GM12878 (cell line): Measurements from ENCODE around the gene C1orf198. TPM values are rescaled to one million over a fixed set of nuclear protein-coding genes. Genes with fewer than 3 reads are reported as not detected.

Source experiments
- ATAC-seq: fragments of 200-7000 bp; cut with Tn5 transposase; 3 replicates; pipeline ENCODE4 v1.9.1; 2020; ENCODE audit warnings: mild to moderate bottlenecking, moderate library complexity
- BruUV-seq: library from RNA; stranded (reverse); fragments of 400-500 nt; replicated peaks from 2 replicates; lab custom pipeline; 2021; lab: Mats Ljungman, UMichigan
- CTCF ChIA-PET: fragments of 300-600 bp; sonication (Branson Sonifier 250); formaldehyde crosslinking; extraction: SDS; loops from one replicate; lab custom pipeline; 2021; ENCODE audit warnings: inconsistent platforms; lab: Yijun Ruan, JAX
- POLR2A ChIA-PET: fragments of 350-600 bp; formaldehyde crosslinking; extraction: SDS; loops from one replicate; lab custom pipeline; 2021; ENCODE audit warnings: inconsistent platforms; lab: Charles Lee
- RAD21 ChIA-PET: fragments of 300-600 bp; sonication (Branson Sonifier 250); formaldehyde crosslinking; loops from one replicate; lab custom pipeline; 2023; ENCODE audit warnings: antibody characterized with exemption; ENCODE audit not compliant: unreplicated experiment; lab: Charles Lee
- SMC1A ChIA-PET: fragments of 300-600 bp; sonication (Branson Sonifier 250); formaldehyde crosslinking; loops from one replicate; lab custom pipeline; 2023; ENCODE audit not compliant: unreplicated experiment, uncharacterized antibody; lab: Charles Lee
- DNase-seq: peaks from one replicate; pipeline ENCODE4 v3.0.0-alpha.2; 2011; ENCODE audit warnings: low read depth, low spot score
- FAIRE-seq: peaks from 3 replicates; lab custom pipeline; 2011; peaks lifted over from hg19 to GRCh38; lab: Jason Lieb, UNC
- H2AFZ ChIP-seq: 2 replicates; pipeline ENCODE4 v1.6.0; 2011; ENCODE audit warnings: low read depth, low read length, control low read depth; ENCODE audit not compliant: control insufficient read depth
- H3K27ac ChIP-seq: 2 replicates; pipeline ENCODE4 v1.5.1; 2011; ENCODE audit warnings: control low read depth; ENCODE audit not compliant: control insufficient read depth, insufficient read depth
- H3K27me3 ChIP-seq, 2 experiments: replicated peaks in 1 of 2; 2 replicates each; pipeline versions ENCODE4 v1.6.0 to v1.6.1; 2011; ENCODE audit warnings: low read length in 1 of 2; ENCODE audit not compliant: control insufficient read depth in 2 of 2, insufficient read depth in 2 of 2
- H3K36me3 ChIP-seq, 2 experiments: 2 replicates each; pipeline ENCODE4 v1.5.1; 2011; ENCODE audit warnings: low read length in 1 of 2; ENCODE audit not compliant: control insufficient read depth in 2 of 2, insufficient read depth in 2 of 2
- H3K4me1 ChIP-seq: 2 replicates; pipeline ENCODE4 v1.6.1; 2011; ENCODE audit warnings: mild to moderate bottlenecking, low read length, moderate library complexity, mixed read lengths; ENCODE audit not compliant: control insufficient read depth, insufficient read depth
- H3K4me2 ChIP-seq: 2 replicates; pipeline ENCODE4 v1.6.0; 2011; ENCODE audit warnings: control low read depth; ENCODE audit not compliant: control insufficient read depth, insufficient read depth
- H3K4me3 ChIP-seq: fragments of 200-600 bp; sonication (generic); 2 replicates; pipeline ENCODE4 v1.5.1; 2016
- H3K79me2 ChIP-seq: 2 replicates; pipeline ENCODE4 v1.6.0; 2011; ENCODE audit warnings: low read length; ENCODE audit not compliant: control insufficient read depth, insufficient read depth
- H3K9ac ChIP-seq: 2 replicates; pipeline ENCODE4 v1.8.0; 2011; ENCODE audit warnings: low read length, control low read depth, mixed read lengths; ENCODE audit not compliant: control insufficient read depth, insufficient read depth
- H3K9me3 ChIP-seq: replicated peaks from 3 replicates; pipeline ENCODE4 v1.5.1; 2011; ENCODE audit warnings: mild to moderate bottlenecking, low read length; ENCODE audit not compliant: control insufficient read depth, insufficient read depth
- H4K20me1 ChIP-seq: 2 replicates; pipeline ENCODE4 v1.6.0; 2011; ENCODE audit not compliant: control insufficient read depth, insufficient read depth
- EGR1 ChIP-seq, 2 experiments: IDR thresholded peaks; 1 replicate in 1 of 2; 2 replicates in 1 of 2; pipeline ENCODE4 v1.6.1; 2011 to 2012; ENCODE audit warnings: low read depth in 2 of 2, low read length in 2 of 2, borderline replicate concordance in 1 of 2, mild to moderate bottlenecking in 1 of 2, moderate library complexity in 1 of 2
- FOS ChIP-seq: IDR thresholded peaks from 3 replicates; pipeline ENCODE4 v1.6.1; 2011; ENCODE audit warnings: borderline replicate concordance; ENCODE audit not compliant: insufficient read length; ENCODE audit errors: extremely low read depth
- HDGF ChIP-seq: fragments of 450-650 bp; IDR thresholded peaks from 2 replicates; pipeline ENCODE4 v1.6.1; 2016; ENCODE audit warnings: antibody characterized with exemption
- KDM1A ChIP-seq: fragments of 200-600 bp; sonication (generic); IDR thresholded peaks from 2 replicates; pipeline ENCODE4 v1.6.1; 2016; ENCODE audit warnings: borderline replicate concordance
- LARP7 ChIP-seq: fragments of 450-650 bp; IDR thresholded peaks from 2 replicates; pipeline ENCODE4 v1.6.1; 2017; ENCODE audit warnings: mild to moderate bottlenecking
- MXI1 ChIP-seq: fragments of 150-350 bp; IDR thresholded peaks from 2 replicates; pipeline ENCODE4 v1.6.1; 2011; ENCODE audit warnings: low read depth, mild to moderate bottlenecking, inconsistent platforms, low read length, improper control_type of control experiment
- MYC ChIP-seq: IDR thresholded peaks from 2 replicates; pipeline ENCODE4 v1.6.1; 2011; ENCODE audit warnings: mild to moderate bottlenecking, low read length, moderate library complexity, inconsistent platforms; ENCODE audit not compliant: insufficient read depth, insufficient replicate concordance, insufficient read length, severe bottlenecking
- NFYB ChIP-seq: IDR thresholded peaks from 2 replicates; pipeline ENCODE4 v1.6.1; 2011; ENCODE audit warnings: low read depth, mild to moderate bottlenecking, low read length, improper control_type of control experiment, moderate library complexity; ENCODE audit not compliant: insufficient read depth
- RUNX3 ChIP-seq: IDR thresholded peaks from 2 replicates; pipeline ENCODE4 v1.6.1; 2012; ENCODE audit warnings: low read length, inconsistent platforms
- SREBF1 ChIP-seq: IDR thresholded peaks from 2 replicates; pipeline ENCODE4 v1.6.1; 2012; ENCODE audit warnings: mild to moderate bottlenecking, low read length
- SUPT20H ChIP-seq: IDR thresholded peaks from 2 replicates; pipeline ENCODE4 v1.6.1; 2011; ENCODE audit warnings: low read depth, mild to moderate bottlenecking, low read length, moderate library complexity, borderline replicate concordance; ENCODE audit not compliant: control insufficient read depth
- TBL1XR1 ChIP-seq: IDR thresholded peaks from 2 replicates; pipeline ENCODE4 v1.6.1; 2012; ENCODE audit warnings: low read depth, low read length, improper control_type of control experiment
- TCF7 ChIP-seq: IDR thresholded peaks from 2 replicates; pipeline ENCODE4 v1.6.1; 2014; ENCODE audit warnings: antibody characterized with exemption, borderline replicate concordance
- YY1 ChIP-seq: IDR thresholded peaks from 2 replicates; pipeline ENCODE4 v1.6.1; 2011; ENCODE audit warnings: low read depth, mild to moderate bottlenecking, low read length
- ZZZ3 ChIP-seq: IDR thresholded peaks from 2 replicates; pipeline ENCODE4 v1.6.1; 2011; ENCODE audit warnings: low read depth; ENCODE audit not compliant: control insufficient read depth, insufficient read length
- WGBS: methylation state at CpG from one replicate; pipeline ENCODE4 v1.1.6; 2016; ENCODE audit warnings: low lambda C conversion rate; ENCODE audit not compliant: insufficient replicate concordance, insufficient coverage; ENCODE audit errors: missing lambda C conversion rate; 5-methylcytosine and 5-hydroxymethylcytosine counted together
- in situ Hi-C: fragments of 300-500 bp; cut with MboI; formaldehyde crosslinking; loops from 9 replicates; pipeline ENCODE4 v1.14.3; 2018; ENCODE audit warnings: mixed read lengths
- intact Hi-C: fragments of 100-400 bp; cut with micrococcal nuclease; formaldehyde crosslinking; loops from one replicate; pipeline ENCODE4 v1.14.2; 2022; ENCODE audit not compliant: unreplicated experiment
- polyA plus RNA-seq, 11 experiments: library from polyadenylated mRNA; depleted of rRNA in 4 of 11; unstranded in 6 of 11; stranded (reverse) in 5 of 11; fragments of >200 nt; fragmentation: Nextera tagmentation in 4 of 11; fragmentation: Illumina TruSeq in 1 of 11; extraction: Ambion mirVana in 4 of 11; extraction: Trizol in 1 of 11; gene quantifications; 1 replicate in 1 of 11; 2 replicates in 10 of 11; pipeline versions ENCODE4 v1.2.1 to v1.2.3, GENCODE V29; 2011 to 2016; ENCODE audit warnings: inconsistent platforms in 2 of 11, missing spikeins in 2 of 11, low read depth in 1 of 11
- total RNA-seq, 4 experiments: library from RNA; depleted of rRNA in 3 of 4; stranded (reverse); fragments of >200 nt in 3 of 4; fragmentation: Illumina TruSeq in 1 of 4; extraction: Trizol in 1 of 4; gene quantifications; 2 replicates each; pipeline versions ENCODE4 v1.2.1 to v1.2.3, GENCODE V29; 2013 to 2021
- TF ChIP-seq, protein P1 (sequence below): IDR thresholded peaks from 2 replicates; pipeline ENCODE4 v1.6.1; 2011; ENCODE audit warnings: borderline replicate concordance, low read depth, mild to moderate bottlenecking, moderate library complexity, mixed read lengths, low read length; ENCODE audit not compliant: insufficient read depth; ENCODE audit errors: extremely low read length
- TF ChIP-seq, protein P2 (sequence below): fragments of 450-650 bp; IDR thresholded peaks from 2 replicates; pipeline ENCODE4 v1.6.1; 2014; ENCODE audit warnings: mild to moderate bottlenecking
- TF ChIP-seq, protein P3 (sequence below): fragments of 150-350 bp; IDR thresholded peaks from 2 replicates; pipeline ENCODE4 v1.6.1; 2016; ENCODE audit warnings: low read depth, low read length

Gene C1orf198
- total and polyA plus RNA-seq, 10 of the 15 experiments (the other 5 are each of a cell fraction or from before 2014, with no cell fraction given), result 0.16 to 2.8 (median 1.1) TPM

DNA sequence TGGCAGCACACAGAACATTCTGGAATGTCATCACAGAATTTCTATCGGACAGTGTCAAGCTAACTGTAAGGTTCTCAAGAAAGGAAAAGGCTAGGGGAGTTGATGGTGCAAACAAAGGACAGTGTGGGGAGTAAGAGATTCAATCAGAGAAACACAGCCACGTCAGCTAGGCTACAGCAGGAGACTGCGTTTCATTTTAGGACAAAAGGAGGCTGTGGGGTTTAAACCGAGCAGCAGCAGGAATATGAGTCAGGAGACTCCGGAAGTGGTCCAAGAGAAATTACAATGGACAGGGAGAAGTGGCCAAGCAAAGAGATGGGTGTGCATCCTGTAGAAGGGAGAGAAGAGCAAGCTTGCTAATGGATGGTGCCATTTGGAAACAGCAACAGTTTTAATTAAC is 37.4 kb upstream of the C1orf198 start:
- H2AFZ ChIP-seq, result no peak overlapping the region
- ChIA-PET CTCF (interaction anchor here (0.9 kb wide), 1 partner anchor 13 kb away, joined by 3 read pairs; no protein-coding TSS in a partner anchor), SMC1A (interaction anchor here (1.7 kb wide), 1 partner anchor 10 kb away, joined by 3 read pairs; no protein-coding TSS in a partner anchor), RAD21 (no interaction called here), POLR2A (no interaction called here)
- no peak overlapping the region for H3K9ac ChIP-seq
- H4K20me1 ChIP-seq, result no peaks in the 10 kb centered on the region
- H3K36me3 ChIP-seq, result peaks cover 0 to 13% of the 10 kb centered on the region in 2 experiments; a peak in 2 of 4 replicates
- no peaks in the 10 kb centered on the region for H3K4me1 ChIP-seq
- no peak overlapping the region for H3K4me2 ChIP-seq
- H3K9me3 ChIP-seq, result no peaks in the 10 kb centered on the region
- no peaks in the 10 kb centered on the region for H3K27me3 ChIP-seq
- DNase-seq (no peak), ATAC-seq (no peak), FAIRE-seq (no peak)
- BruUV-seq, result no TSS peak
- no peak overlapping the region for H3K4me3 ChIP-seq
- intact Hi-C loops, result no loop called here
- H3K27ac ChIP-seq, result no peak overlapping the region
- 88% methylated on average over 5 of the region's 5 CpGs for WGBS
- no peaks in the 10 kb centered on the region for H3K79me2 ChIP-seq
- TF ChIP-seq, protein P1, sequence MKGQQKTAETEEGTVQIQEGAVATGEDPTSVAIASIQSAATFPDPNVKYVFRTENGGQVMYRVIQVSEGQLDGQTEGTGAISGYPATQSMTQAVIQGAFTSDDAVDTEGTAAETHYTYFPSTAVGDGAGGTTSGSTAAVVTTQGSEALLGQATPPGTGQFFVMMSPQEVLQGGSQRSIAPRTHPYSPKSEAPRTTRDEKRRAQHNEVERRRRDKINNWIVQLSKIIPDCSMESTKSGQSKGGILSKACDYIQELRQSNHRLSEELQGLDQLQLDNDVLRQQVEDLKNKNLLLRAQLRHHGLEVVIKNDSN, result no peak
- TF ChIP-seq ZZZ3, result no peak
- no peak for TF ChIP-seq SREBF1
- no peak for TF ChIP-seq LARP7
- TF ChIP-seq HDGF, result no peak
- TF ChIP-seq KDM1A, result no peak
- TF ChIP-seq SUPT20H, result no peak
- TF ChIP-seq NFYB, result no peak
- no peak for TF ChIP-seq MYC
- TF ChIP-seq, protein P2, sequence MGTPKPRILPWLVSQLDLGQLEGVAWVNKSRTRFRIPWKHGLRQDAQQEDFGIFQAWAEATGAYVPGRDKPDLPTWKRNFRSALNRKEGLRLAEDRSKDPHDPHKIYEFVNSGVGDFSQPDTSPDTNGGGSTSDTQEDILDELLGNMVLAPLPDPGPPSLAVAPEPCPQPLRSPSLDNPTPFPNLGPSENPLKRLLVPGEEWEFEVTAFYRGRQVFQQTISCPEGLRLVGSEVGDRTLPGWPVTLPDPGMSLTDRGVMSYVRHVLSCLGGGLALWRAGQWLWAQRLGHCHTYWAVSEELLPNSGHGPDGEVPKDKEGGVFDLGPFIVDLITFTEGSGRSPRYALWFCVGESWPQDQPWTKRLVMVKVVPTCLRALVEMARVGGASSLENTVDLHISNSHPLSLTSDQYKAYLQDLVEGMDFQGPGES, result no peak
- TF ChIP-seq FOS, result no peak
- no peak for TF ChIP-seq EGR1 (IDR thresholded peaks at IDR 0.05; ENCODE audit: borderline replicate concordance in 1 of 2, low read depth in 2 of 2, low read length in 2 of 2)
- TF ChIP-seq RUNX3, result no peak
- no peak for TF ChIP-seq YY1
- no peak for TF ChIP-seq TCF7
- no peak for TF ChIP-seq TBL1XR1
- no peak for TF ChIP-seq MXI1
- TF ChIP-seq, protein P3, sequence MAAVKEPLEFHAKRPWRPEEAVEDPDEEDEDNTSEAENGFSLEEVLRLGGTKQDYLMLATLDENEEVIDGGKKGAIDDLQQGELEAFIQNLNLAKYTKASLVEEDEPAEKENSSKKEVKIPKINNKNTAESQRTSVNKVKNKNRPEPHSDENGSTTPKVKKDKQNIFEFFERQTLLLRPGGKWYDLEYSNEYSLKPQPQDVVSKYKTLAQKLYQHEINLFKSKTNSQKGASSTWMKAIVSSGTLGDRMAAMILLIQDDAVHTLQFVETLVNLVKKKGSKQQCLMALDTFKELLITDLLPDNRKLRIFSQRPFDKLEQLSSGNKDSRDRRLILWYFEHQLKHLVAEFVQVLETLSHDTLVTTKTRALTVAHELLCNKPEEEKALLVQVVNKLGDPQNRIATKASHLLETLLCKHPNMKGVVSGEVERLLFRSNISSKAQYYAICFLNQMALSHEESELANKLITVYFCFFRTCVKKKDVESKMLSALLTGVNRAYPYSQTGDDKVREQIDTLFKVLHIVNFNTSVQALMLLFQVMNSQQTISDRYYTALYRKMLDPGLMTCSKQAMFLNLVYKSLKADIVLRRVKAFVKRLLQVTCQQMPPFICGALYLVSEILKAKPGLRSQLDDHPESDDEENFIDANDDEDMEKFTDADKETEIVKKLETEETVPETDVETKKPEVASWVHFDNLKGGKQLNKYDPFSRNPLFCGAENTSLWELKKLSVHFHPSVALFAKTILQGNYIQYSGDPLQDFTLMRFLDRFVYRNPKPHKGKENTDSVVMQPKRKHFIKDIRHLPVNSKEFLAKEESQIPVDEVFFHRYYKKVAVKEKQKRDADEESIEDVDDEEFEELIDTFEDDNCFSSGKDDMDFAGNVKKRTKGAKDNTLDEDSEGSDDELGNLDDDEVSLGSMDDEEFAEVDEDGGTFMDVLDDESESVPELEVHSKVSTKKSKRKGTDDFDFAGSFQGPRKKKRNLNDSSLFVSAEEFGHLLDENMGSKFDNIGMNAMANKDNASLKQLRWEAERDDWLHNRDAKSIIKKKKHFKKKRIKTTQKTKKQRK, result no peak
- in situ Hi-C loops, result no loop called here
